ENCODE results near the gene SFI1.

DNA sequence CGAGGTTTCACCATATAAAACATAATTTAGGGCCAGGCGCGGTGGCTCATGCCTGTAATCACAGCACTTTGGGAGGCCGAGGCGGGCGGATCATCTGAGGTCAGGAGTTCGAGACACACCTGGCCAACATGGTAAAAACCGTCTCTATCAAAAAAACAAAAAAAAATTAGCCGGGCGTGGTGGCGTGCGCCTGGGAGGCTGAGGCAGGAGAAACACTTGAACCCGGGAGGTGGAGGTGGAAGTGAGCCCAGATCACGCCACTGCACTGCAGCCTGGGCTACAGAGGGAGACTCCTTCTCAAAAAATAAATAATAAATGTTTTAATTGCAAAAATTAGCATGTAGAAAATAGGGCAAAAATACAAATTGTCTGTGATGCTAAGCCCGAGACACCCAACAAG, 993 bp upstream of the SFI1 start:
- TF ChIP-seq, protein P1, sequence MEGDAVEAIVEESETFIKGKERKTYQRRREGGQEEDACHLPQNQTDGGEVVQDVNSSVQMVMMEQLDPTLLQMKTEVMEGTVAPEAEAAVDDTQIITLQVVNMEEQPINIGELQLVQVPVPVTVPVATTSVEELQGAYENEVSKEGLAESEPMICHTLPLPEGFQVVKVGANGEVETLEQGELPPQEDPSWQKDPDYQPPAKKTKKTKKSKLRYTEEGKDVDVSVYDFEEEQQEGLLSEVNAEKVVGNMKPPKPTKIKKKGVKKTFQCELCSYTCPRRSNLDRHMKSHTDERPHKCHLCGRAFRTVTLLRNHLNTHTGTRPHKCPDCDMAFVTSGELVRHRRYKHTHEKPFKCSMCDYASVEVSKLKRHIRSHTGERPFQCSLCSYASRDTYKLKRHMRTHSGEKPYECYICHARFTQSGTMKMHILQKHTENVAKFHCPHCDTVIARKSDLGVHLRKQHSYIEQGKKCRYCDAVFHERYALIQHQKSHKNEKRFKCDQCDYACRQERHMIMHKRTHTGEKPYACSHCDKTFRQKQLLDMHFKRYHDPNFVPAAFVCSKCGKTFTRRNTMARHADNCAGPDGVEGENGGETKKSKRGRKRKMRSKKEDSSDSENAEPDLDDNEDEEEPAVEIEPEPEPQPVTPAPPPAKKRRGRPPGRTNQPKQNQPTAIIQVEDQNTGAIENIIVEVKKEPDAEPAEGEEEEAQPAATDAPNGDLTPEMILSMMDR (conservative IDR thresholded peaks at IDR 0.05 in 1 of 2, IDR thresholded peaks at IDR 0.05 in 1 of 2; ENCODE audit: extremely low read depth in 1 of 2, insufficient read depth in 1 of 2, low read depth in 1 of 2, low read length in 2 of 2) = no peak
- TF ChIP-seq EZH2 (IDR thresholded peaks at IDR 0.05; ENCODE audit: borderline replicate concordance, low read length) = no peak

Measured in mammary epithelial cell (primary cell).